B cell (primary cell): ENCODE results near the gene CLEC1A.

Experiments
- EZH2 ChIP-seq: IDR thresholded peaks from 2 replicates; pipeline ENCODE4 v1.6.1; 2012; ENCODE audit warnings: borderline replicate concordance, low read depth, mild to moderate bottlenecking, moderate library complexity, low read length; ENCODE audit not compliant: insufficient read depth, poor library complexity, severe bottlenecking
- TF ChIP-seq, protein P1 (sequence below): fragments of 200-600 bp; IDR thresholded peaks from one replicate; pipeline ENCODE4 v1.8.0; 2022; ENCODE audit warnings: antibody characterized with exemption, mild to moderate bottlenecking

DNA sequence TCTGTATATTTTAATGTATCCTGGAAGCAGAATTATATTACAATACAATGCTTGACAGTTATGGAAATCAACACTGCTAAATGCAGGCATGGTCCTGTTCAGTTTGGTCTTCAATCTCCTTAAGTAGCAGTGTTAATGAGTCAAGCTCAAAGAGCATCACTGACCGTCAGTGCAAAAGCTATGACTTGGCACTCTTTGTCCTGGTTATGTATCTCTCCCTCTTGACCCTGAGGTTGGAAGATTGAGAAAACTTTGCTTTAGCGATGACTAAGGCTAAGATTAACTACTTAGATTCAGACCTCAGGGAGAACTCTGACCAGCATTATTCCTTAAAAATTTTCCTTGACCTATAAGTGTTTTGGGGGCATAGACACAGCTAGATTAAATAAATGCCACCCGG lies 20.3 kb upstream of the CLEC1A start:
- TF ChIP-seq, protein P1, sequence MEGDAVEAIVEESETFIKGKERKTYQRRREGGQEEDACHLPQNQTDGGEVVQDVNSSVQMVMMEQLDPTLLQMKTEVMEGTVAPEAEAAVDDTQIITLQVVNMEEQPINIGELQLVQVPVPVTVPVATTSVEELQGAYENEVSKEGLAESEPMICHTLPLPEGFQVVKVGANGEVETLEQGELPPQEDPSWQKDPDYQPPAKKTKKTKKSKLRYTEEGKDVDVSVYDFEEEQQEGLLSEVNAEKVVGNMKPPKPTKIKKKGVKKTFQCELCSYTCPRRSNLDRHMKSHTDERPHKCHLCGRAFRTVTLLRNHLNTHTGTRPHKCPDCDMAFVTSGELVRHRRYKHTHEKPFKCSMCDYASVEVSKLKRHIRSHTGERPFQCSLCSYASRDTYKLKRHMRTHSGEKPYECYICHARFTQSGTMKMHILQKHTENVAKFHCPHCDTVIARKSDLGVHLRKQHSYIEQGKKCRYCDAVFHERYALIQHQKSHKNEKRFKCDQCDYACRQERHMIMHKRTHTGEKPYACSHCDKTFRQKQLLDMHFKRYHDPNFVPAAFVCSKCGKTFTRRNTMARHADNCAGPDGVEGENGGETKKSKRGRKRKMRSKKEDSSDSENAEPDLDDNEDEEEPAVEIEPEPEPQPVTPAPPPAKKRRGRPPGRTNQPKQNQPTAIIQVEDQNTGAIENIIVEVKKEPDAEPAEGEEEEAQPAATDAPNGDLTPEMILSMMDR: no peak
- no peak for TF ChIP-seq EZH2
